H1 (cell line): ENCODE measurements around the gene ARMC5. TPM values are rescaled to one million over a fixed set of nuclear protein-coding genes. Genes with fewer than 3 reads are reported as not detected.

ENCODE experiments used
- CTCF ChIA-PET: fragments of 300-600 bp; sonication (Branson Sonifier 250); formaldehyde crosslinking; loops from one replicate; lab custom pipeline; 2021; ENCODE audit not compliant: partially characterized antibody; lab: Charles Lee
- POLR2A ChIA-PET: fragments of 300-600 bp; sonication (Branson Sonifier 250); formaldehyde crosslinking; loops from one replicate; lab custom pipeline; 2021; ENCODE audit warnings: inconsistent platforms; ENCODE audit not compliant: partially characterized antibody; lab: Charles Lee
- DNase-seq, 2 experiments: peaks; one replicate each; pipeline versions ENCODE4 v3.0.0 to v3.0.0-alpha.2; 2010 to 2022; ENCODE audit warnings: low spot score in 2 of 2, low read depth in 1 of 2, mixed read lengths in 1 of 2
- FAIRE-seq: peaks from 2 replicates; lab custom pipeline; 2011; peaks lifted over from hg19 to GRCh38; lab: Jason Lieb, UNC
- H2AFZ ChIP-seq: 2 replicates; pipeline ENCODE4 v1.8.1; 2012; ENCODE audit warnings: low read length, inconsistent platforms
- H2AK5ac ChIP-seq: 2 replicates; pipeline ENCODE4 v1.6.1; 2013; ENCODE audit warnings: low read depth, low read length
- H2BK120ac ChIP-seq: replicated peaks from 2 replicates; pipeline ENCODE3; 2013; ENCODE audit warnings: low read depth, low read length, inconsistent platforms
- H2BK12ac ChIP-seq: 2 replicates; pipeline ENCODE4 v1.6.1; 2013; ENCODE audit warnings: low read depth, low read length
- H2BK15ac ChIP-seq: 2 replicates; pipeline ENCODE4 v1.6.1; 2013; ENCODE audit warnings: low read length
- H2BK20ac ChIP-seq: 2 replicates; pipeline ENCODE4 v1.6.1; 2013; ENCODE audit warnings: low read length
- H2BK5ac ChIP-seq: 2 replicates; pipeline ENCODE4 v1.6.1; 2013; ENCODE audit warnings: low read depth, low read length
- H3K14ac ChIP-seq: 2 replicates; pipeline ENCODE4 v1.6.1; 2013; ENCODE audit warnings: inconsistent platforms; ENCODE audit not compliant: insufficient read length
- H3K18ac ChIP-seq: 2 replicates; pipeline ENCODE4 v1.6.1; 2013; ENCODE audit warnings: low read length; ENCODE audit errors: extremely low read depth
- H3K23ac ChIP-seq: 2 replicates; pipeline ENCODE4 v1.6.1; 2013; ENCODE audit warnings: inconsistent platforms; ENCODE audit not compliant: insufficient read length
- H3K23me2 ChIP-seq: 2 replicates; pipeline ENCODE4 v1.6.1; 2013; ENCODE audit warnings: low read depth, low read length
- H3K27ac ChIP-seq: 2 replicates; pipeline ENCODE4 v1.6.1; 2011; ENCODE audit warnings: low read depth, low read length, inconsistent platforms
- H3K27me3 ChIP-seq, 4 experiments: replicated peaks in 1 of 4; 1 replicate in 1 of 4; 2 replicates in 3 of 4; pipeline versions ENCODE4 v1.6.1 to v1.8.1; 2011 to 2013; ENCODE audit warnings: low read length in 3 of 4, mild to moderate bottlenecking in 3 of 4, inconsistent platforms in 2 of 4, mixed read lengths in 2 of 4, moderate library complexity in 1 of 4; ENCODE audit not compliant: control insufficient read depth in 3 of 4, insufficient read depth in 3 of 4; ENCODE audit errors: extremely low read depth in 1 of 4
- H3K36me3 ChIP-seq, 4 experiments: 2 replicates each; pipeline versions ENCODE4 v1.6.1 to v1.8.1; 2011 to 2013; ENCODE audit warnings: mild to moderate bottlenecking in 4 of 4, low read length in 3 of 4, moderate library complexity in 2 of 4, control low read depth in 1 of 4, inconsistent platforms in 1 of 4; ENCODE audit not compliant: insufficient read depth in 4 of 4, control insufficient read depth in 2 of 4
- H3K4ac ChIP-seq: replicated peaks from 2 replicates; pipeline ENCODE3; 2013; ENCODE audit warnings: low read length, low read depth, mixed read lengths, inconsistent platforms; ENCODE audit not compliant: insufficient read length
- H3K4me1 ChIP-seq, 4 experiments: replicated peaks in 1 of 4; 1 replicate in 1 of 4; 2 replicates in 3 of 4; pipeline versions ENCODE4 v1.6.1 to v1.8.1; 2011 to 2013; ENCODE audit warnings: low read length in 3 of 4, inconsistent platforms in 2 of 4, mixed read lengths in 1 of 4; ENCODE audit not compliant: insufficient read depth in 4 of 4, control insufficient read depth in 3 of 4
- H3K4me2 ChIP-seq, 2 experiments: 2 replicates each; pipeline versions ENCODE4 v1.6.1 to v1.8.1; 2011 to 2013; ENCODE audit warnings: low read depth in 2 of 2, low read length in 2 of 2, control low read depth in 1 of 2, inconsistent platforms in 1 of 2, mild to moderate bottlenecking in 1 of 2; ENCODE audit not compliant: insufficient read depth in 1 of 2
- H3K4me3 ChIP-seq, 4 experiments: fragments of 200-600, 300-600 bp in 1 of 4; sonication (generic), shearing (Covaris generic), sonication (Bioruptor Twin) in 1 of 4; 2 replicates each; pipeline versions ENCODE4 v1.5.1 to v1.8.1; 2011 to 2016; ENCODE audit warnings: low read length in 4 of 4, low read depth in 3 of 4, control low read depth in 2 of 4, inconsistent platforms in 2 of 4, mild to moderate bottlenecking in 2 of 4, mixed read lengths in 1 of 4, moderate library complexity in 1 of 4; ENCODE audit not compliant: insufficient read depth in 2 of 4; ENCODE audit errors: extremely low read depth in 1 of 4
- H3K56ac ChIP-seq: replicated peaks from 2 replicates; pipeline ENCODE3; 2013; ENCODE audit warnings: low read depth, mild to moderate bottlenecking, mixed read lengths, low read length, inconsistent platforms; ENCODE audit not compliant: insufficient read length
- H3K79me1 ChIP-seq: 2 replicates; pipeline ENCODE4 v1.6.1; 2013; ENCODE audit warnings: low read depth, low read length, control low read depth
- H3K79me2 ChIP-seq, 2 experiments: 2 replicates each; pipeline versions ENCODE4 v1.6.1 to v1.8.1; 2012 to 2013; ENCODE audit warnings: low read length in 2 of 2, mild to moderate bottlenecking in 2 of 2, inconsistent platforms in 1 of 2; ENCODE audit not compliant: insufficient read depth in 2 of 2, control insufficient read depth in 1 of 2
- H3K9ac ChIP-seq, 4 experiments: replicated peaks in 1 of 4; 1 replicate in 1 of 4; 2 replicates in 3 of 4; pipeline versions ENCODE4 v1.6.1 to v1.8.1; 2011 to 2013; ENCODE audit warnings: low read depth in 3 of 4, low read length in 3 of 4, control low read depth in 2 of 4, mild to moderate bottlenecking in 2 of 4, moderate library complexity in 2 of 4, inconsistent platforms in 1 of 4; ENCODE audit errors: extremely low read depth in 1 of 4
- H3K9me3 ChIP-seq, 2 experiments: 2 replicates each; pipeline versions ENCODE4 v1.6.1 to v1.8.1; 2012 to 2013; ENCODE audit warnings: mild to moderate bottlenecking in 2 of 2, moderate library complexity in 2 of 2, control low read depth in 1 of 2, inconsistent platforms in 1 of 2, low read depth in 1 of 2, low read length in 1 of 2, mixed read lengths in 1 of 2; ENCODE audit not compliant: insufficient read depth in 2 of 2
- H4K20me1 ChIP-seq, 2 experiments: replicated peaks in 1 of 2; 2 replicates each; pipeline versions ENCODE3 to v1.8.1; 2011 to 2013; ENCODE audit warnings: inconsistent platforms in 2 of 2, low read length in 2 of 2, mild to moderate bottlenecking in 1 of 2; ENCODE audit not compliant: insufficient read depth in 2 of 2, control insufficient read depth in 1 of 2
- H4K5ac ChIP-seq: 2 replicates; pipeline ENCODE4 v1.6.1; 2013; ENCODE audit warnings: low read length, low read depth, mixed read lengths, inconsistent platforms; ENCODE audit not compliant: insufficient read length
- H4K8ac ChIP-seq: 2 replicates; pipeline ENCODE4 v1.8.0; 2013; ENCODE audit warnings: mild to moderate bottlenecking, moderate library complexity, low read length, inconsistent platforms; ENCODE audit not compliant: insufficient read depth; ENCODE audit errors: extremely low read depth
- H4K91ac ChIP-seq: replicated peaks from 2 replicates; pipeline ENCODE3; 2013; ENCODE audit warnings: low read length, mixed read lengths, inconsistent platforms; ENCODE audit not compliant: insufficient read length
- BCL11A ChIP-seq, 2 experiments: IDR thresholded peaks; one replicate each; pipeline ENCODE4 v1.6.1; 2011; ENCODE audit warnings: low read depth in 2 of 2, low read length in 2 of 2, mild to moderate bottlenecking in 2 of 2
- NANOG ChIP-seq: IDR thresholded peaks from 2 replicates; pipeline ENCODE4 v1.6.1; 2011; ENCODE audit warnings: low read length, low read depth, mild to moderate bottlenecking, inconsistent platforms; ENCODE audit not compliant: insufficient read depth, poor library complexity, severe bottlenecking
- SIRT6 ChIP-seq: IDR thresholded peaks from one replicate; pipeline ENCODE4 v1.7.1; 2012; ENCODE audit warnings: low read length, inconsistent platforms
- WGBS, 2 experiments: shearing (Covaris generic) in 1 of 2; methylation state at CpG; one replicate each; pipeline versions ENCODE4 v1.1.6 to v1.1.7; 2013 to 2015; ENCODE audit warnings: low lambda C conversion rate in 2 of 2, mixed read lengths in 2 of 2, inconsistent platforms in 1 of 2, low coverage in 1 of 2, missing lambda C conversion rate in 1 of 2; ENCODE audit not compliant: insufficient replicate concordance in 2 of 2, insufficient coverage in 1 of 2, insufficient read length in 1 of 2; ENCODE audit errors: extremely low coverage in 1 of 2, missing lambda C conversion rate in 1 of 2; 5-methylcytosine and 5-hydroxymethylcytosine counted together
- polyA plus RNA-seq, 7 experiments: library from polyadenylated mRNA; depleted of rRNA in 3 of 7; stranded (reverse) in 5 of 7; unstranded in 2 of 7; fragments of >200 nt in 5 of 7; fragments of 200-250 nt in 2 of 7; gene quantifications; 1 replicate in 5 of 7; 2 replicates in 1 of 7; 4 replicates in 1 of 7; pipeline versions ENCODE4 v1.2.1 to v1.2.3, GENCODE V29; 2011 to 2013; ENCODE audit warnings: missing spikeins in 2 of 7, mixed read lengths in 2 of 7
- total RNA-seq: library from RNA; stranded (reverse); fragmentation: NEBNext Ultra II Directional; extraction: Animal tissue kit (Norgen Biotek cat#: 25700); gene quantifications from 2 replicates; pipeline ENCODE4 v1.2.1, GENCODE V29; 2021
- TF ChIP-seq, protein P1 (sequence below): IDR thresholded peaks from 2 replicates; pipeline ENCODE4 v1.6.1; 2012; ENCODE audit warnings: inconsistent platforms

The ARMC5 gene
- total and polyA plus RNA-seq, 2 of the 8 experiments (the other 6 are each of a cell fraction or from before 2014, with no cell fraction given) = 7.8 to 8.7 TPM

DNA sequence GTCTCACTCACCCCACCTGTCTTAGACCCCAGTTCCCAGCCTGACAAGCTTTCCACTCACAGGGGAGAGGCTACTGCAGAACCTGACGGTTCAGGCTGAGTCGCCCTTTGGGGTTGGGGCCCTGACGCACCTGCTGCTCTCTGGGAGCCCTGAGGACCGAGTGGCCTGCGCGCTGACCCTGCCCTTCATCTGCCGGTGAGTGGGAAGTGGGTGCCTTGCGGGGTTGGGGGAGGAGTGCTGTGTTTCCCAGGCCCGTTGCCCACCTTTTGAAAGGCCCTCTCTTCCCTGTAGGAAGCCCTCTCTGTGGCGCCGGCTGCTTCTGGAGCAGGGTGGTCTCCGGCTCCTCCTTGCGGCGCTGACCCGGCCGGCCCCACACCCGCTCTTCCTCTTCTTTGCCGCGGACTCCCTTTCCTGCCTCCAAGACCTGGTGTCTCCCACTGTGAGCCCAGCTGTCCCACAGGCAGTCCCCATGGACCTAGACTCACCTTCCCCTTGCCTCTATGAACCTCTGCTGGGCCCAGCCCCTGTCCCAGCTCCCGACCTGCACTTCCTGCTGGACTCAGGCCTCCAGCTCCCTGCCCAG is 6.6 kb downstream of the ARMC5 start:
- Histone ChIP-seq H3K14ac (no peak overlapping the region), H3K27me3 (no peaks in the 10 kb centered on the region), H3K9ac (no peak overlapping the region), H4K5ac (no peak overlapping the region), H4K8ac (no peak overlapping the region), H3K56ac (no peak overlapping the region), H2BK20ac (no peak overlapping the region), H3K36me3 (peaks cover 0 to 13% (median 1%) of the 10 kb centered on the region in 4 experiments; a peak in 4 of 8 replicates), H3K79me2 (no peaks in the 10 kb centered on the region), H3K23ac (no peak overlapping the region), H2BK15ac (no peak overlapping the region), H2BK120ac (no peak overlapping the region), H3K4me2 (no peak overlapping the region), H2AK5ac (no peak overlapping the region), H3K18ac (no peak overlapping the region), H3K23me2 (no peaks in the 10 kb centered on the region), H4K20me1 (no peaks in the 10 kb centered on the region), H2AFZ (no peak overlapping the region), H3K9me3 (no peaks in the 10 kb centered on the region), H3K4me3 (no peak overlapping the region), H2BK5ac (no peak overlapping the region), H3K4ac (no peak overlapping the region), H3K27ac (no peak overlapping the region), H3K79me1 (no peaks in the 10 kb centered on the region), H4K91ac (no peak overlapping the region), H2BK12ac (no peak overlapping the region), H3K4me1 (no peaks in the 10 kb centered on the region)
- TF ChIP-seq BCL11A (IDR thresholded peaks at IDR 0.05; ENCODE audit: low read depth in 2 of 2, low read length in 2 of 2) (no peak), SIRT6 (no peak), NANOG (no peak)
- TF ChIP-seq, protein P1, sequence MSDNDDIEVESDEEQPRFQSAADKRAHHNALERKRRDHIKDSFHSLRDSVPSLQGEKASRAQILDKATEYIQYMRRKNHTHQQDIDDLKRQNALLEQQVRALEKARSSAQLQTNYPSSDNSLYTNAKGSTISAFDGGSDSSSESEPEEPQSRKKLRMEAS = no peak
- POLR2A ChIA-PET = interaction anchor here (0.9 kb wide), 1 partner anchor 24 kb away, joined by 3 read pairs; no protein-coding TSS in a partner anchor
- CTCF ChIA-PET = interaction anchor here (0.6 to 1.0 kb wide), 2 partner anchors 14 to 403 kb away, joined by 3 read pairs; no protein-coding TSS in a partner anchor
- 89% methylated on average over 17 of the region's 20 CpGs; no CpG with 5 or more reads in 1 of the 2 experiments for WGBS, 2 experiments
- DNase-seq = no peak
- FAIRE-seq = no peak
